ENCODE data around the gene RNF133. TPM values are rescaled to one million over a fixed set of nuclear protein-coding genes. Genes with fewer than 3 reads are reported as not detected.

Gene RNF133
- total and polyA plus RNA-seq, 5 donors: 0.05 to 0.39 (median 0.23) TPM

DNA sequence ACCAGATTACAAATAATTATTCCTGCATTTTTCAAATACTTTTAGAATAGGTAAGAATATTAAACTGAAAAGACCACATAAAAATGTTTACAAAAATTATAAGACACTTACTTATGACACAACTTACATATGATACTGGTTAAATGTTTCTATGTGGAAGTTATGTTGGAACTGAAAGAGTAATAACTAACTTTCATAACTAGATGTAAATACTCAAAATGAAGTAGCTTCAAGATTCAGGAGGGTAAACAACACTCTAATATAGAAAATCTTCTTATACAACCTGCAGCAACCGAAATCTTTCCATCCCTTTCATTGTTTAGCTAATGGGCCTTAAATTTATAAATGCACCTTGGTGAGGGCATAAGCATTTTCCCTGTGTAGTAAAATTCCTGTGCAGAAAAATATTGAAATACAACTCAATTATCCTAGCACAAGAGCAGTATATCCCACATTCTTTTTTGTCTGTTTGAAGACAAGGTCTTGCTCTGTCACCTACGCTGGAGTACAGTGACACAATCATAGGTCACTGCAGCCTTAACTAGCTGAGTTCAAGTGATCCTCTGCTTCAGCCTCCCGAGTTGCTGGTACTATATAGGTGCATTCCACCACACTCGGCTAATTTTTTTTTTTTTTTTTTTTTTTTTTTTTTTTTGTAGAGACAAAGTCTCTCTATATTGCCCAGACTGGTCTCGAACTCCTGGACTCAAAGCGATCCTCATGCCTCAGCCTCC, 18.6 kb upstream of the RNF133 start:
- ATAC-seq (no peak), DNase-seq (no peak)
- no peaks in the 10 kb centered on the region for H3K27me3 ChIP-seq (ENCODE audit: control insufficient read depth, insufficient read depth)
- H3K4me1 ChIP-seq (ENCODE audit: control insufficient read depth, insufficient read depth, low read length): peaks cover 2% of the 10 kb centered on the region
- WGBS: 97% methylated on average over 6 of the region's 6 CpGs
- H3K9me3 ChIP-seq (ENCODE audit: control insufficient read depth, low read length): no peaks in the 10 kb centered on the region
- no peak overlapping the region for H3K27ac ChIP-seq (ENCODE audit: low read length)
- intact Hi-C loops (cut with DNase I): no loop called here
- no peak overlapping the region for H3K4me3 ChIP-seq (ENCODE audit: low read length)

DNA sequence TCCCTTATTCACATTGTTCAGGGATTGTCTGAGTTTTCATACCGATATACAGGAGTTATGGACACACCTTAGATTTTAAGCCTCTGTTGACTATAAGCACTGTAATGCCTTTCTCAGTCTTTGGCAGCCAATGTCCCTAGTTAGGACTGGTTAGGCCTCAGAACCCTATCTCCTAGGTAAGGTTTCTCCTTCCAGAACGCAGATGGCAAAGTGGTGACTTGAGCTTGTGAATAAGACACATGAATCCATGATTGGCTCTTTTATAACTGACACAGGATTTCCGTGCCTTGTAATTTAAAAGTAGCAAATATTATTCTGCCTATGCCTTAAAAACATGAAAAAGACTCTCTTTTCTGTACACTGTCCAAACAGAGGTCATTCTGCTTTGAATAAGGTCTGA, 16.3 kb upstream of the RNF133 start:
- no peaks in the 10 kb centered on the region for H3K27me3 ChIP-seq (ENCODE audit: control insufficient read depth, insufficient read depth)

DNA sequence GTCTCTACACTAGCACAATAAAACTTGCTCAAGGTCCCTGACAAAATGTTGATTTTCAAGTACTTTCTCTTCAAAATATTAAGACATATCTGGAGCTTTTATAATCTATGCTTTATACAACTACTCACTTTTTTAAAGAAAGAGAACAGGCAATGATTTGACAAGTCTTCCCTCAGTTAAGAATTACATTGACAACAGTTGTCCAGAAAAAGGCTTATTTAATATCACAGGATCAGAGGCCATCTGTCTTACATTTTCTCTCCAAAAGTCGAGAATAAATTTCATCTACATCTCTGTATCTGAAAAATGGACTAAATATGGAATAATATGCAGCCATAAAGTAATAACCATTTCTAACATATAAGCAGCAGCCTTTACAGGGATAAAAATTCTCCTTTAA, 12.0 kb upstream of the RNF133 start:
- intact Hi-C loops (cut with DNase I): no loop called here
- ATAC-seq (no peak), DNase-seq (no peak)
- Histone ChIP-seq H3K27me3 (ENCODE audit: control insufficient read depth, insufficient read depth) (no peaks in the 10 kb centered on the region), H3K4me1 (ENCODE audit: control insufficient read depth, insufficient read depth, low read length) (no peaks in the 10 kb centered on the region), H3K4me3 (ENCODE audit: low read length) (no peak overlapping the region), H3K9me3 (ENCODE audit: control insufficient read depth, low read length) (no peaks in the 10 kb centered on the region), H3K27ac (ENCODE audit: low read length) (no peak overlapping the region)
- 77% methylated on average over 1 of the region's 1 CpG for WGBS

More for the DNA sequence above, 16.3 kb upstream of the RNF133 start:
- H3K4me1 ChIP-seq (ENCODE audit: control insufficient read depth, insufficient read depth, low read length): peaks cover 2% of the 10 kb centered on the region
- 94% methylated on average over 3 of the region's 3 CpGs for whole genome bisulfite sequencing
- no peak for ATAC-seq
- DNase-seq: no peak
- intact Hi-C loops (cut with DNase I): no loop called here
- H3K9me3 ChIP-seq (ENCODE audit: control insufficient read depth, low read length): no peaks in the 10 kb centered on the region
- H3K27ac ChIP-seq (ENCODE audit: low read length): no peak overlapping the region
- no peak overlapping the region for H3K4me3 ChIP-seq (ENCODE audit: low read length)

DNA sequence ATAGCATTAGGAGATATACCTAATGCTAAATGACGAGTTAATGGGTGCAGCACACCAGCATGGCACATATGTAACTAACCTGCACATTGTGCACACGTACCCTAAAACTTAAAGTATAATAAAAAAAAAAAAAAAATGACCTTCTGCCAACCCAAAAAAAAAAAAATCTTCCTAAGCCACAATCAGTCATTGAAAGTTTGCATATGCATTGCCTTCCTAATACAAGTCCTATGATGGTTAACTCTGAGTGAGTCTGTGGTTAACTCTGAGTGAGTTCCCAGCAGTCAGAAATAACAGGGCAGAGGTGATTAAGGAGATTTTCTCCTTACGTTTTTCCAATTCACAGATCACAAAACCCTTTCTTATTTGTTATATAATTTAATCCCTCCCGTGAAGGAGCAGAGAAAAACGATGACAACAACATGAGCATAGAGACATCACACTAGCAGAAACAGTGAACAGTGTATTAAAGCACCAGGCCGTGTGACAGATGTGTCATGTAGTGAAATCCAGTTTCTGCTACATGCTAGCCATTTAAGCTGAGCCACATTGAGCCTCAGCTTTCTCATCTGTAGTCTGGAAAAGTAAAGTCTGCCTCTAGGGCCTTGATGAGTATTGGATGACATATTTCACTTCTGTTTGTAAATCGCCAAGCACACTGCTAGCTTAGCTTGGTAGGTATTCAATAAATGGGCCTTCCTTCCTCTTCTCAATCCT, 11.2 kb upstream of the RNF133 start:
- no peak for DNase-seq
- H3K9me3 ChIP-seq (ENCODE audit: control insufficient read depth, low read length): no peaks in the 10 kb centered on the region
- H3K27me3 ChIP-seq (ENCODE audit: control insufficient read depth, insufficient read depth): no peaks in the 10 kb centered on the region
- no peaks in the 10 kb centered on the region for H3K4me1 ChIP-seq (ENCODE audit: control insufficient read depth, insufficient read depth, low read length)
- H3K27ac ChIP-seq (ENCODE audit: low read length): no peak overlapping the region
- 85% methylated on average over 7 of the region's 7 CpGs for WGBS
- no peak for ATAC-seq
- H3K4me3 ChIP-seq (ENCODE audit: low read length): no peak overlapping the region
- intact Hi-C loops (cut with DNase I): no loop called here

- Histone ChIP-seq H3K4me1 (ENCODE audit: control insufficient read depth, insufficient read depth, low read length) (no peaks in the 10 kb centered on the region), H3K27me3 (ENCODE audit: control insufficient read depth, insufficient read depth) (no peaks in the 10 kb centered on the region), H3K9me3 (ENCODE audit: control insufficient read depth, low read length) (no peaks in the 10 kb centered on the region), H3K27ac (ENCODE audit: low read length) (no peak overlapping the region), H3K4me3 (ENCODE audit: low read length) (no peak overlapping the region)
- intact Hi-C loops (cut with DNase I): no loop called here
- ATAC-seq: no peak
- WGBS: 69% methylated on average over 2 of the region's 2 CpGs
- DNase-seq: no peak
These were observed 7.9 kb upstream of the RNF133 start for GRCh38 chr7:122706836-122707235.

- intact Hi-C loops (cut with DNase I): no loop called here
- DNase-seq (no peak), ATAC-seq (no peak)
- Histone ChIP-seq H3K4me3 (ENCODE audit: low read length) (no peak within 1 kb of the TSS), H3K27me3 (ENCODE audit: control insufficient read depth, insufficient read depth) (no peaks in the 10 kb centered on the region), H3K4me1 (ENCODE audit: control insufficient read depth, insufficient read depth, low read length) (no peaks in the 10 kb centered on the region), H3K9me3 (ENCODE audit: control insufficient read depth, low read length) (no peaks in the 10 kb centered on the region), H3K27ac (ENCODE audit: low read length) (no peak within 1 kb of the TSS)
- 93% methylated on average over 1 of the region's 1 CpG for WGBS
These were observed 4.1 kb upstream of the RNF133 start, which contains the start of gene RNF148 for GRCh38 chr7:122702872-122703510. RNF148 (minus strand) TSS chr7:122702922; CDS start chr7:122702750, 172 bp downstream.

DNA sequence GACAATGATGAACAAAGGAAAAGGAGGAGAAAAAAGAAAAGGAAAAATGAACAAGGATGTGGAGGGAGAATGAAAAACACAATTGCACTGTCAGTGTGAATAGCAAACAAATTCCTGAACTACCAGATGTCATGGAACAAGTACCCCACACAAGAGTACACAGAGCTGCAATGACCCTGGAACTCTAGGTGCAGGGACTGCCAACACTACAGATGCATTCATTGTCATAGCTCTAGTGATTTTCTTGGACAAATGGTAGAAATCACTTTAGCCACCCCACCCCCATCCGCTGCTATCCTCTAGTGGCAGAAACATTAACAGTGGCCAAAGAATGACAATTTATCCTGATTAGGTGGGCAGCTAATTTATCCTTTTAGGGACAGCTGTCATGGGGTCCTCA, 3.1 kb downstream of the RNF133 start:
- WGBS: 84% methylated on average over 1 of the region's 1 CpG
- intact Hi-C loops (cut with DNase I): no loop called here
- DNase-seq (no peak), ATAC-seq (no peak)
- H3K4me1 ChIP-seq (ENCODE audit: control insufficient read depth, insufficient read depth, low read length): peaks cover 5% of the 10 kb centered on the region
- no peak overlapping the region for H3K27ac ChIP-seq (ENCODE audit: low read length)
- H3K9me3 ChIP-seq (ENCODE audit: control insufficient read depth, low read length): no peaks in the 10 kb centered on the region
- no peak overlapping the region for H3K4me3 ChIP-seq (ENCODE audit: low read length)
- H3K27me3 ChIP-seq (ENCODE audit: control insufficient read depth, insufficient read depth): no peaks in the 10 kb centered on the region

- ATAC-seq (no peak), DNase-seq (no peak)
- Histone ChIP-seq H3K4me3 (ENCODE audit: low read length) (no peak overlapping the region), H3K9me3 (ENCODE audit: control insufficient read depth, low read length) (no peaks in the 10 kb centered on the region), H3K27me3 (ENCODE audit: control insufficient read depth, insufficient read depth) (no peaks in the 10 kb centered on the region), H3K4me1 (ENCODE audit: control insufficient read depth, insufficient read depth, low read length) (peaks cover 5% of the 10 kb centered on the region), H3K27ac (ENCODE audit: low read length) (no peak overlapping the region)
- intact Hi-C loops (cut with DNase I): no loop called here
- 92% methylated on average over 2 of the region's 2 CpGs for WGBS
These were observed 4.2 kb downstream of the RNF133 start for GRCh38 chr7:122694697-122695096.

DNA sequence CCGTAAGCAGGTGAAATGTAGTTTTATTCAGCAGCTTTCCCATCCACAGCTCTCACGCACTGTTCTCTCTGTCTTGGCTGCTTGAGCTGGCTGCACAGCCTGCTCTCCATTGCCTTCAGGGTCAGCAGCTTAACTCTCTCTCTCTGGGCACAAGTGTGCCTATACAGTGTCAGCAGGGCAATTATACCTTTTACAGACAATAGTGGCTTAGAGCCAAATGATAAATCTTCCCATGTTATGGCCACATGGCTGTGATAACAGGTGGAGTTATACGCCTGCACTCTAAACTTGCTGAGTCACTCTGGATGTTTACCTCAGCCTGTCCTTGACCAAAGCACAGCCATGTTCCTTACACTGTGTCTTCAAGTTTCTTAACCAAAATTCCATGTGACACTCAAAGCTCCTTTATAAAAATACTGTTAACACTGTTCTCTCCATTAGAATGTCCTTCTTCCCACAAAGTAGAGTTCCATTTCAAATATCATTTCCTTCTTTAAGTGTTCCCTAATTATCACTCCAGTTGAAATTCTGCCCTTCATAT, 6.1 kb downstream of the RNF133 start:
- DNase-seq (no peak), ATAC-seq (no peak)
- 98% methylated on average over 3 of the region's 3 CpGs for WGBS
- Histone ChIP-seq H3K27ac (ENCODE audit: low read length) (no peak overlapping the region), H3K9me3 (ENCODE audit: control insufficient read depth, low read length) (no peaks in the 10 kb centered on the region), H3K4me1 (ENCODE audit: control insufficient read depth, insufficient read depth, low read length) (peaks cover 5% of the 10 kb centered on the region), H3K4me3 (ENCODE audit: low read length) (no peak overlapping the region), H3K27me3 (ENCODE audit: control insufficient read depth, insufficient read depth) (no peaks in the 10 kb centered on the region)
- intact Hi-C loops (cut with DNase I): no loop called here

GRCh38 chr7:122691569-122692235, 7.2 kb downstream of the RNF133 start:
- H3K27me3 ChIP-seq (ENCODE audit: control insufficient read depth, insufficient read depth): no peaks in the 10 kb centered on the region
- DNase-seq (no peak), ATAC-seq (no peak)
- H3K4me1 ChIP-seq (ENCODE audit: control insufficient read depth, insufficient read depth, low read length): peaks cover 5% of the 10 kb centered on the region
- whole genome bisulfite sequencing: 92% methylated on average over 14 of the region's 14 CpGs
- no peak overlapping the region for H3K4me3 ChIP-seq (ENCODE audit: low read length)
- H3K27ac ChIP-seq (ENCODE audit: low read length): no peak overlapping the region
- intact Hi-C loops (cut with DNase I): no loop called here
- H3K9me3 ChIP-seq (ENCODE audit: control insufficient read depth, low read length): no peaks in the 10 kb centered on the region

All from right cardiac atrium (tissue), 5 donors.